PC-9 (cell line): ENCODE measurements around the gene AKAP3. TPM values are rescaled to one million over a fixed set of nuclear protein-coding genes. Genes with fewer than 3 reads are reported as not detected.

Experiments used
- BruUV-seq: library from RNA; stranded (reverse); fragments of 400-500 nt; replicated peaks from 2 replicates; lab custom pipeline; 2021; lab: Mats Ljungman, UMichigan
- CTCF ChIA-PET: fragments of 300-600 bp; sonication (Branson Sonifier 250); formaldehyde crosslinking; loops from one replicate; lab custom pipeline; 2022; ENCODE audit warnings: antibody characterized with exemption; lab: Charles Lee
- POLR2A ChIA-PET: fragments of 300-600 bp; sonication (Branson Sonifier 250); formaldehyde crosslinking; loops from one replicate; lab custom pipeline; 2022; ENCODE audit warnings: antibody characterized with exemption; ENCODE audit not compliant: unreplicated experiment; lab: Charles Lee
- DNase-seq, 2 experiments: peaks; one replicate each; pipeline versions ENCODE4 v3.0.0 to v3.0.0-alpha.2; 2015 to 2022; ENCODE audit warnings: mixed read lengths in 1 of 2
- H2AFZ ChIP-seq: fragments of 200-600 bp; sonication (generic); 2 replicates; pipeline ENCODE4 v1.8.1; 2017; ENCODE audit warnings: antibody characterized with exemption
- H3F3A ChIP-seq: fragments of 200-600 bp; sonication (generic); 2 replicates; pipeline ENCODE4 v1.8.1; 2017; ENCODE audit warnings: antibody characterized with exemption, mild to moderate bottlenecking, low read depth; ENCODE audit not compliant: insufficient read depth
- H3K27ac ChIP-seq: fragments of 200-600 bp; sonication (generic); 2 replicates; pipeline ENCODE4 v1.6.1; 2016; ENCODE audit warnings: mixed run types
- H3K27me3 ChIP-seq: fragments of 200-600 bp; sonication (generic); 2 replicates; pipeline ENCODE4 v1.6.1; 2016; ENCODE audit warnings: low read depth, mixed run types; ENCODE audit not compliant: insufficient read depth
- H3K36me3 ChIP-seq: fragments of 200-600 bp; sonication (generic); 2 replicates; pipeline ENCODE4 v1.6.1; 2016; ENCODE audit warnings: low read depth, mixed run types
- H3K4me1 ChIP-seq: fragments of 200-600 bp; sonication (generic); replicated peaks from 2 replicates; pipeline ENCODE4 v1.6.1; 2016; ENCODE audit warnings: mixed run types; ENCODE audit not compliant: insufficient read depth
- H3K4me2 ChIP-seq: fragments of 200-600 bp; sonication (generic); 2 replicates; pipeline ENCODE4 v1.6.1; 2017; ENCODE audit warnings: mixed run types
- H3K4me3 ChIP-seq: fragments of 200-600 bp; sonication (generic); 2 replicates; pipeline ENCODE4 v1.6.1; 2016; ENCODE audit warnings: mixed run types
- H3K79me2 ChIP-seq: fragments of 200-600 bp; sonication (generic); 2 replicates; pipeline ENCODE4 v1.6.1; 2017; ENCODE audit warnings: low read depth, mixed run types
- H3K9me2 ChIP-seq: fragments of 200-600 bp; sonication (generic); 2 replicates; pipeline ENCODE4 v1.8.1; 2017; ENCODE audit warnings: mild to moderate bottlenecking; ENCODE audit not compliant: insufficient read depth
- H3K9me3 ChIP-seq: fragments of 200-600 bp; sonication (generic); 2 replicates; pipeline ENCODE4 v1.8.1; 2016; ENCODE audit warnings: low read depth; ENCODE audit not compliant: insufficient read depth
- H4K20me1 ChIP-seq: fragments of 200-600 bp; sonication (generic); 2 replicates; pipeline ENCODE4 v1.8.1; 2017; ENCODE audit not compliant: insufficient read depth
- EZH2 ChIP-seq: fragments of 200-600 bp; sonication (generic); IDR thresholded peaks from 2 replicates; pipeline ENCODE4 v1.8.0; 2017; ENCODE audit warnings: antibody characterized with exemption, low read depth
- intact Hi-C: fragments of 100-400 bp; cut with micrococcal nuclease; formaldehyde crosslinking; loops from one replicate; pipeline ENCODE4 v1.10.0; 2022; ENCODE audit not compliant: unreplicated experiment
- total RNA-seq: library from RNA; stranded (reverse); gene quantifications from 2 replicates; pipeline ENCODE4 v1.2.3, GENCODE V29; 2021
- TF ChIP-seq, protein P1 (sequence below): fragments of 200-600 bp; sonication (generic); conservative IDR thresholded peaks from 2 replicates; pipeline ENCODE4 v1.6.1; 2017; ENCODE audit warnings: mixed run types, antibody characterized with exemption, mild to moderate bottlenecking, moderate library complexity

The AKAP3 gene
- total RNA-seq, 1 experiment from 2014 or later: 2.1 TPM

- ChIA-PET CTCF (no interaction called here), POLR2A (no interaction called here)
- BruUV-seq: no TSS peak
- Histone ChIP-seq H3F3A (no peaks in the 10 kb centered on the region), H3K79me2 (no peaks in the 10 kb centered on the region), H3K27ac (no peak overlapping the region), H3K4me1 (no peaks in the 10 kb centered on the region), H2AFZ (no peak overlapping the region), H3K4me3 (no peak overlapping the region), H3K27me3 (peaks cover 97% of the 10 kb centered on the region), H3K4me2 (no peak overlapping the region), H4K20me1 (no peaks in the 10 kb centered on the region), H3K9me2 (no peaks in the 10 kb centered on the region), H3K36me3 (no peaks in the 10 kb centered on the region), H3K9me3 (no peaks in the 10 kb centered on the region)
- intact Hi-C loops: no loop called here
- DNase-seq: peak in 1 of 2 experiments; percentile 10
- no peak for TF ChIP-seq EZH2
- TF ChIP-seq, protein P1, sequence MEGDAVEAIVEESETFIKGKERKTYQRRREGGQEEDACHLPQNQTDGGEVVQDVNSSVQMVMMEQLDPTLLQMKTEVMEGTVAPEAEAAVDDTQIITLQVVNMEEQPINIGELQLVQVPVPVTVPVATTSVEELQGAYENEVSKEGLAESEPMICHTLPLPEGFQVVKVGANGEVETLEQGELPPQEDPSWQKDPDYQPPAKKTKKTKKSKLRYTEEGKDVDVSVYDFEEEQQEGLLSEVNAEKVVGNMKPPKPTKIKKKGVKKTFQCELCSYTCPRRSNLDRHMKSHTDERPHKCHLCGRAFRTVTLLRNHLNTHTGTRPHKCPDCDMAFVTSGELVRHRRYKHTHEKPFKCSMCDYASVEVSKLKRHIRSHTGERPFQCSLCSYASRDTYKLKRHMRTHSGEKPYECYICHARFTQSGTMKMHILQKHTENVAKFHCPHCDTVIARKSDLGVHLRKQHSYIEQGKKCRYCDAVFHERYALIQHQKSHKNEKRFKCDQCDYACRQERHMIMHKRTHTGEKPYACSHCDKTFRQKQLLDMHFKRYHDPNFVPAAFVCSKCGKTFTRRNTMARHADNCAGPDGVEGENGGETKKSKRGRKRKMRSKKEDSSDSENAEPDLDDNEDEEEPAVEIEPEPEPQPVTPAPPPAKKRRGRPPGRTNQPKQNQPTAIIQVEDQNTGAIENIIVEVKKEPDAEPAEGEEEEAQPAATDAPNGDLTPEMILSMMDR: no peak
Observed at GRCh38 chr12:4588916-4589315, 59.9 kb downstream of the AKAP3 start.

DNA sequence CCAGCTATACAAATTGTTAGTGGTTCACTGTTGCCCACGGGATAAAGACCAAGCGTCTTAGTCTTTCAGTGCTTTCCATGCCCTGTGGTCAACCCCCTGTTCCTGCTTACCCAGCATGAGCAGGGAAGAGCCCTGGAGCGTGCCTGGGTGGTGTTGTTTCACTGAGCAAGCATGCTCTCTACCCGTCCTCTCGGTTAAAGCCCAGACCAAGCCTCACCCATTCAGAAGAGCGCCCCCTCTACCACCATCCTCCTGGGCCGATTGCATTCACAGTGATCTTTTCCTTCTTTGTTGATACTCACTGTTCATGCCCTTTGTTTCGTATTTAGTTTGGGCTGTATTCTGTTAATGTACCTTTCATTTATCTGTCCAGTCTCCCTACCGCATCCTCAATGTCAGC, 61.7 kb downstream of the AKAP3 start:
- H3F3A ChIP-seq: no peaks in the 10 kb centered on the region
- TF ChIP-seq EZH2: no peak
- TF ChIP-seq, protein P1: no peak
- no peak for DNase-seq
- no peak overlapping the region for H3K4me3 ChIP-seq
- no peaks in the 10 kb centered on the region for H3K9me3 ChIP-seq
- H3K4me2 ChIP-seq: no peak overlapping the region
- H4K20me1 ChIP-seq: no peaks in the 10 kb centered on the region
- H3K27ac ChIP-seq: no peak overlapping the region
- intact Hi-C loops: no loop called here
- no TSS peak for BruUV-seq
- no peaks in the 10 kb centered on the region for H3K9me2 ChIP-seq
- no peaks in the 10 kb centered on the region for H3K4me1 ChIP-seq
- H2AFZ ChIP-seq: no peak overlapping the region
- peaks cover 97% of the 10 kb centered on the region for H3K27me3 ChIP-seq
- no peaks in the 10 kb centered on the region for H3K36me3 ChIP-seq
- POLR2A ChIA-PET: no interaction called here
- no peaks in the 10 kb centered on the region for H3K79me2 ChIP-seq
- CTCF ChIA-PET: no interaction called here

- Histone ChIP-seq H2AFZ (no peak overlapping the region), H3K4me2 (no peak overlapping the region), H3K27ac (no peak overlapping the region), H3K36me3 (no peaks in the 10 kb centered on the region), H3K4me1 (no peaks in the 10 kb centered on the region), H3K79me2 (no peaks in the 10 kb centered on the region), H3K9me3 (no peaks in the 10 kb centered on the region), H4K20me1 (no peaks in the 10 kb centered on the region), H3F3A (no peaks in the 10 kb centered on the region), H3K4me3 (no peak overlapping the region), H3K27me3 (peaks cover 97% of the 10 kb centered on the region), H3K9me2 (no peaks in the 10 kb centered on the region)
- POLR2A ChIA-PET: no interaction called here
- CTCF ChIA-PET: no interaction called here
- DNase-seq: no peak
- intact Hi-C loops: no loop called here
- no TSS peak for BruUV-seq
- TF ChIP-seq EZH2: no peak
- TF ChIP-seq, protein P1: no peak
Observed at GRCh38 chr12:4586500-4586899, 62.4 kb downstream of the AKAP3 start.
